HepG2 (cell line): ENCODE results near the gene SPTSSB. TPM values are rescaled to one million over a fixed set of nuclear protein-coding genes. Genes with fewer than 3 reads are reported as not detected.

ENCODE experiments used
- CHD2 ChIP-seq: IDR thresholded peaks from 2 replicates; pipeline ENCODE4 v1.6.1; 2011; ENCODE audit warnings: low read depth, low read length, improper control_type of control experiment
- CREM ChIP-seq, 2 experiments: sonication (generic) in 1 of 2; formaldehyde crosslinking in 1 of 2; IDR thresholded peaks; 2 replicates each; pipeline versions ENCODE4 v1.4.0 to v1.6.1; 2016 to 2020; ENCODE audit warnings: antibody characterized with exemption in 1 of 2, mild to moderate bottlenecking in 1 of 2, missing genetic modification reagents in 1 of 2
- DDIT3 ChIP-seq: sonication (generic); formaldehyde crosslinking; IDR thresholded peaks from 2 replicates; pipeline ENCODE4 v1.4.0; 2020; ENCODE audit warnings: mild to moderate bottlenecking, missing genetic modification reagents
- HDAC6 ChIP-seq: fragments of 200-600 bp; sonication (generic); IDR thresholded peaks from 2 replicates; pipeline ENCODE4 v1.7.0; 2017; ENCODE audit warnings: mild to moderate bottlenecking, antibody characterized with exemption, low read length, low read depth
- KIAA2018 ChIP-seq: sonication (generic); formaldehyde crosslinking; IDR thresholded peaks from 2 replicates; pipeline ENCODE4 v1.5.0; 2020; ENCODE audit warnings: mild to moderate bottlenecking, missing genetic modification reagents, borderline replicate concordance
- MTA3 ChIP-seq: sonication (generic); formaldehyde crosslinking; IDR thresholded peaks from 2 replicates; pipeline ENCODE4 v1.4.0; 2020; ENCODE audit warnings: missing genetic modification reagents
- MXI1 ChIP-seq: IDR thresholded peaks from 3 replicates; pipeline ENCODE4 v1.6.1; 2012; ENCODE audit warnings: low read depth, low read length, inconsistent platforms, borderline replicate concordance
- SOX5 ChIP-seq: IDR thresholded peaks from 2 replicates; pipeline ENCODE4 v1.6.1; 2016; ENCODE audit warnings: borderline replicate concordance
- SOX6 ChIP-seq, 2 experiments: fragments of 450-650 bp in 1 of 2; sonication (generic) in 1 of 2; formaldehyde crosslinking in 1 of 2; IDR thresholded peaks; 2 replicates each; pipeline versions ENCODE4 v1.4.0 to v1.6.1; 2017 to 2020; ENCODE audit warnings: antibody characterized with exemption in 1 of 2, mild to moderate bottlenecking in 1 of 2, missing genetic modification reagents in 1 of 2
- ZBTB14 ChIP-seq: sonication (generic); formaldehyde crosslinking; IDR thresholded peaks from 2 replicates; pipeline ENCODE4 v1.4.0; 2020; ENCODE audit warnings: missing genetic modification reagents
- ZBTB33 ChIP-seq: sonication (generic); formaldehyde crosslinking; IDR thresholded peaks from 2 replicates; pipeline ENCODE4 v1.4.0; 2020; ENCODE audit warnings: missing genetic modification reagents
- ZNF549 ChIP-seq: sonication (generic); formaldehyde crosslinking; IDR thresholded peaks from 2 replicates; pipeline ENCODE4 v1.5.0; 2020; ENCODE audit warnings: missing genetic modification reagents
- ZNF564 ChIP-seq: sonication (generic); formaldehyde crosslinking; IDR thresholded peaks from 2 replicates; pipeline ENCODE4 v1.8.1; 2023; ENCODE audit warnings: mild to moderate bottlenecking, missing genetic modification reagents
- ZNF678 ChIP-seq: sonication (generic); formaldehyde crosslinking; IDR thresholded peaks from 2 replicates; pipeline ENCODE4 v1.4.0; 2020; ENCODE audit warnings: mild to moderate bottlenecking, missing genetic modification reagents
- polyA plus RNA-seq, 8 experiments: library from polyadenylated mRNA; depleted of rRNA in 3 of 8; stranded (reverse) in 7 of 8; unstranded in 1 of 8; fragments of >200 nt; fragmentation: Illumina TruSeq in 4 of 8; extraction: Trizol in 4 of 8; gene quantifications; 2 replicates each; pipeline versions ENCODE4 v1.2.1 to v1.2.3, GENCODE V29; 2011 to 2016; ENCODE audit warnings: low read depth in 4 of 8, missing spikeins in 1 of 8, mixed read lengths in 1 of 8; ENCODE audit not compliant: insufficient read depth in 1 of 8
- total RNA-seq, 5 experiments: library from RNA; depleted of rRNA; stranded (reverse); fragments of >200 nt; fragmentation: Illumina TruSeq; extraction: Trizol; gene quantifications; 2 replicates each; pipeline ENCODE4 v1.2.3, GENCODE V29; 2016; ENCODE audit warnings: low read depth in 1 of 5

The SPTSSB gene
- total and polyA plus RNA-seq, 2 of the 13 experiments (the other 11 are each of a cell fraction or from before 2014, with no cell fraction given), result 0.51 to 2.4 TPM

GRCh38 chr3:161343540-161343939 lies 27.8 kb downstream of the SPTSSB start (continued):
- TF ChIP-seq KIAA2018 (CRISPR knock-in tag) (no peak), ZNF678 (CRISPR knock-in tag) (no peak), DDIT3 (CRISPR knock-in tag) (no peak), SOX6 (IDR thresholded peaks at IDR 0.05) (no peak), SOX6 (CRISPR knock-in tag; IDR thresholded peaks at IDR 0.05) (peak; percentile 68), CREM (IDR thresholded peaks at IDR 0.05) (peak; percentile 18; the same call in 1 of the 2 replicates), CREM (CRISPR knock-in tag; IDR thresholded peaks at IDR 0.05) (no peak), ZBTB14 (CRISPR knock-in tag) (no peak), SOX5 (CRISPR knock-in tag) (no peak; the same call in 1 of the 2 replicates), MXI1 (no peak), MTA3 (no peak), ZNF549 (CRISPR knock-in tag) (no peak), ZNF564 (CRISPR knock-in tag) (peak; percentile 73; the same call in 1 of the 2 replicates), CHD2 (no peak), HDAC6 (no peak), ZBTB33 (CRISPR knock-in tag) (no peak)
